K562 (cell line): ENCODE data around the gene MRPL52. TPM values are rescaled to one million over a fixed set of nuclear protein-coding genes. Genes with fewer than 3 reads are reported as not detected.

Experiments used
- ATAC-seq: fragments of 200-7000 bp; cut with Tn5 transposase; 3 replicates; pipeline ENCODE4 v1.9.1; 2020; ENCODE audit warnings: moderate library complexity
- BruUV-seq: library from RNA; stranded (reverse); fragments of 400-500 nt; replicated peaks from 2 replicates; lab custom pipeline; 2021; lab: Mats Ljungman, UMichigan
- CTCF ChIA-PET: fragments of 300-600 bp; formaldehyde crosslinking; extraction: SDS; loops from one replicate; lab custom pipeline; 2021; ENCODE audit warnings: low intra/inter-chr PET ratio; lab: Yijun Ruan, JAX
- POLR2A ChIA-PET: fragments of 300-600, 350-650 bp; sonication (Branson Sonifier 250); formaldehyde crosslinking; extraction: SDS; loops from one replicate; lab custom pipeline; 2021; ENCODE audit warnings: antibody characterized with exemption, inconsistent platforms; lab: Yijun Ruan, JAX
- DNase-seq, 4 experiments: peaks; one replicate each; pipeline versions ENCODE4 v3.0.0 to v3.0.0-alpha.2; 2011 to 2018; ENCODE audit warnings: low spot score in 3 of 4, mixed read lengths in 3 of 4; ENCODE audit errors: extremely low read depth in 1 of 4
- FAIRE-seq: peaks from 2 replicates; lab custom pipeline; 2011; peaks lifted over from hg19 to GRCh38; lab: Jason Lieb, UNC
- H2AFZ ChIP-seq: 2 replicates; pipeline ENCODE4 v1.6.0; 2011; ENCODE audit warnings: low read depth, low read length, control low read depth, inconsistent platforms
- H3K27ac ChIP-seq: fragments of 200-600 bp; 3 replicates; pipeline ENCODE4 v1.8.0; 2011; ENCODE audit warnings: low read depth, mild to moderate bottlenecking, control low read depth, inconsistent platforms, low read length, moderate library complexity, mixed read lengths; ENCODE audit errors: extremely low read depth
- H3K27me3 ChIP-seq, 2 experiments: fragments of 300-600 bp in 1 of 2; 2 replicates in 1 of 2; 3 replicates in 1 of 2; pipeline versions ENCODE4 v1.6.0 to v1.8.0; 2011; ENCODE audit warnings: inconsistent platforms in 2 of 2, low read length in 2 of 2, mild to moderate bottlenecking in 1 of 2, mixed read lengths in 1 of 2, moderate library complexity in 1 of 2; ENCODE audit not compliant: control insufficient read depth in 2 of 2, insufficient read depth in 2 of 2
- H3K36me3 ChIP-seq: fragments of 300-600 bp; 3 replicates; pipeline ENCODE4 v1.8.0; 2011; ENCODE audit warnings: mild to moderate bottlenecking, low read length, inconsistent platforms; ENCODE audit not compliant: control insufficient read depth, insufficient read depth
- H3K4me1 ChIP-seq, 2 experiments: fragments of 200-600 bp in 1 of 2; replicated peaks in 1 of 2; 2 replicates in 1 of 2; 3 replicates in 1 of 2; pipeline versions ENCODE4 v1.5.1 to v1.8.0; 2011; ENCODE audit warnings: inconsistent platforms in 2 of 2, low read length in 2 of 2, mild to moderate bottlenecking in 1 of 2, mixed read lengths in 1 of 2, moderate library complexity in 1 of 2; ENCODE audit not compliant: control insufficient read depth in 2 of 2, insufficient read depth in 2 of 2
- H3K4me2 ChIP-seq: 2 replicates; pipeline ENCODE4 v1.6.1; 2011; ENCODE audit warnings: low read length, control low read depth, inconsistent platforms, mixed read lengths; ENCODE audit not compliant: insufficient read depth
- H3K4me3 ChIP-seq: fragments of 200-600 bp; sonication (generic), shearing (Covaris generic); 2 replicates; pipeline ENCODE4 v1.5.1; 2016; ENCODE audit warnings: control low read depth, inconsistent platforms
- H3K79me2 ChIP-seq: fragments of 200-600 bp; 3 replicates; pipeline ENCODE4 v1.8.0; 2011; ENCODE audit warnings: low read length, inconsistent platforms; ENCODE audit not compliant: control insufficient read depth, insufficient read depth
- H3K9ac ChIP-seq, 2 experiments: 2 replicates each; pipeline versions ENCODE4 v1.6.0 to v1.6.1; 2011; ENCODE audit warnings: low read depth in 2 of 2, low read length in 2 of 2, control low read depth in 1 of 2, inconsistent platforms in 1 of 2, mild to moderate bottlenecking in 1 of 2, mixed read lengths in 1 of 2; ENCODE audit not compliant: insufficient read depth in 1 of 2
- H3K9me1 ChIP-seq: one replicate; pipeline ENCODE4 v1.6.0; 2011; ENCODE audit warnings: inconsistent platforms, mild to moderate bottlenecking, low read length, moderate library complexity; ENCODE audit not compliant: control insufficient read depth, insufficient read depth
- H3K9me3 ChIP-seq: replicated peaks from 2 replicates; pipeline ENCODE4 v1.5.1; 2011; ENCODE audit warnings: low read depth, low read length, inconsistent platforms; ENCODE audit not compliant: control insufficient read depth, insufficient read depth
- H4K20me1 ChIP-seq: replicated peaks from 2 replicates; pipeline ENCODE4 v1.6.1; 2011; ENCODE audit warnings: low read length, inconsistent platforms, mixed read lengths; ENCODE audit not compliant: control insufficient read depth, insufficient read depth
- CHAMP1 ChIP-seq: fragments of 450-650 bp; IDR thresholded peaks from 2 replicates; pipeline ENCODE4 v1.6.1; 2016; ENCODE audit warnings: mild to moderate bottlenecking
- ELF4 ChIP-seq: fragments of 450-650 bp; formaldehyde crosslinking; IDR thresholded peaks from 2 replicates; pipeline ENCODE4 v1.4.0; 2022; ENCODE audit warnings: missing genetic modification characterization
- HLTF ChIP-seq: fragments of 450-650 bp; IDR thresholded peaks from 2 replicates; pipeline ENCODE4 v1.6.1; 2016
- KDM5B ChIP-seq: fragments of 200-600 bp; sonication (generic); IDR thresholded peaks from 2 replicates; pipeline ENCODE4 v1.6.1; 2012; ENCODE audit warnings: low read depth, mild to moderate bottlenecking, moderate library complexity, low read length, control low read depth, inconsistent platforms; ENCODE audit not compliant: insufficient replicate concordance
- MED1 ChIP-seq: sonication (generic); formaldehyde crosslinking; IDR thresholded peaks from 2 replicates; pipeline ENCODE4 v1.8.1; 2023; ENCODE audit warnings: missing genetic modification reagents, borderline replicate concordance
- SAFB2 ChIP-seq: fragments of 200-400 bp; formaldehyde crosslinking; IDR thresholded peaks from 2 replicates; pipeline ENCODE4 v1.6.1; 2018; ENCODE audit warnings: borderline replicate concordance, low read length, low read depth, moderate library complexity; ENCODE audit not compliant: severe bottlenecking
- TBL1XR1 ChIP-seq, 2 experiments: IDR thresholded peaks; 2 replicates each; pipeline ENCODE4 v1.6.1; 2012; ENCODE audit warnings: improper control_type of control experiment in 2 of 2, low read length in 2 of 2, mild to moderate bottlenecking in 1 of 2
- ZC3H8 ChIP-seq: fragments of 450-650 bp; IDR thresholded peaks from 2 replicates; pipeline ENCODE4 v1.6.1; 2017
- ZNF24 ChIP-seq: fragments of 450-650 bp; IDR thresholded peaks from 2 replicates; pipeline ENCODE4 v1.6.1; 2016
- WGBS: fragments of 100-300 bp; shearing (Covaris generic); methylation state at CpG from one replicate; pipeline ENCODE4 v1.1.6; 2016; ENCODE audit warnings: low coverage, mixed read lengths; ENCODE audit not compliant: insufficient coverage; ENCODE audit errors: missing lambda C conversion rate; 5-methylcytosine and 5-hydroxymethylcytosine counted together
- in situ Hi-C: fragments of 300-500 bp; cut with MboI; formaldehyde crosslinking; loops from 4 replicates; pipeline ENCODE4 v1.15.0; 2018; ENCODE audit warnings: inconsistent platforms, mixed read lengths
- intact Hi-C: fragments of 100-400 bp; cut with micrococcal nuclease; formaldehyde crosslinking; loops from 2 replicates; pipeline ENCODE4 v1.14.2; 2022
- polyA plus RNA-seq, 8 experiments: library from polyadenylated mRNA; depleted of rRNA in 4 of 8; stranded (reverse) in 5 of 8; unstranded in 3 of 8; fragments of >200 nt; fragmentation: Nextera tagmentation in 2 of 8; fragmentation: Illumina TruSeq in 1 of 8; extraction: Ambion mirVana in 2 of 8; extraction: Trizol in 1 of 8; gene quantifications; 2 replicates each; pipeline versions ENCODE4 v1.2.1 to v1.2.3, GENCODE V29; 2011 to 2014; ENCODE audit warnings: inconsistent platforms in 1 of 8, missing spikeins in 1 of 8
- total RNA-seq, 7 experiments: library from RNA; depleted of rRNA in 6 of 7; stranded (reverse); fragments of >200 nt in 6 of 7; fragmentation: Illumina TruSeq in 2 of 7; extraction: Trizol in 2 of 7; gene quantifications; 2 replicates each; pipeline versions ENCODE4 v1.2.1 to v1.2.3, GENCODE V29; 2011 to 2021; ENCODE audit warnings: low replicate concordance in 1 of 7
- TF ChIP-seq, protein P1 (sequence below), 2 experiments: fragments of 450-650 bp in 1 of 2; sonication (generic) in 1 of 2; formaldehyde crosslinking in 1 of 2; IDR thresholded peaks in 1 of 2; conservative IDR thresholded peaks in 1 of 2; 2 replicates each; pipeline versions ENCODE4 v1.6.1 to v1.8.1; 2016 to 2023; ENCODE audit warnings: mild to moderate bottlenecking in 2 of 2, moderate library complexity in 2 of 2, inconsistent platforms in 1 of 2, missing genetic modification reagents in 1 of 2

Gene MRPL52
- total and polyA plus RNA-seq, 9 of the 15 experiments (the other 6 are each of a cell fraction or from before 2014, with no cell fraction given): 56.5 to 213 (median 168) TPM

GRCh38 chr14:22780941-22781300 is 48.8 kb upstream of the MRPL52 start (continued):
- no peak for TF ChIP-seq SAFB2
- no peak for TF ChIP-seq MED1 (CRISPR knock-in tag)
- no peak for TF ChIP-seq HLTF
- no peak for TF ChIP-seq CHAMP1
- TF ChIP-seq KDM5B: no peak
- TF ChIP-seq ZC3H8: no peak
- no peak for TF ChIP-seq ZNF24

GRCh38 chr14:22781301-22781991 is 48.2 kb upstream of the MRPL52 start:
- H3K4me2 ChIP-seq: no peak overlapping the region
- H3K27ac ChIP-seq: no peak overlapping the region
- no peaks in the 10 kb centered on the region for H3K9me1 ChIP-seq
- DNase-seq: no peak
- peak overlapping the region; percentile 68 for H2AFZ ChIP-seq
- no peak overlapping the region for H3K9ac ChIP-seq
- no peak overlapping the region for H3K4me3 ChIP-seq
- H3K36me3 ChIP-seq: no peaks in the 10 kb centered on the region
- CTCF ChIA-PET: no interaction called here
- BruUV-seq: no TSS peak
- no peak for TF ChIP-seq TBL1XR1 (IDR thresholded peaks at IDR 0.05; ENCODE audit: low read length in 2 of 2)
- TF ChIP-seq, protein P1, sequence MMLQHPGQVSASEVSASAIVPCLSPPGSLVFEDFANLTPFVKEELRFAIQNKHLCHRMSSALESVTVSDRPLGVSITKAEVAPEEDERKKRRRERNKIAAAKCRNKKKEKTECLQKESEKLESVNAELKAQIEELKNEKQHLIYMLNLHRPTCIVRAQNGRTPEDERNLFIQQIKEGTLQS (IDR thresholded peaks at IDR 0.05): peak; percentile 33; the same call in 1 of the 2 replicates
- TF ChIP-seq, protein P1 (CRISPR knock-in tag; conservative IDR thresholded peaks at IDR 0.05): no peak
- no peak for TF ChIP-seq ZC3H8
- no peak for TF ChIP-seq ELF4 (CRISPR knock-in tag)
- TF ChIP-seq, all 486 proteins: peak for 1
- Histone ChIP-seq H4K20me1 (no peaks in the 10 kb centered on the region), H3K9me3 (no peaks in the 10 kb centered on the region), H3K4me1 (peaks cover 0 to 8% of the 10 kb centered on the region in 2 experiments; a peak in 3 of 5 replicates), H3K27me3 (no peaks in the 10 kb centered on the region), H3K79me2 (no peaks in the 10 kb centered on the region)
- POLR2A ChIA-PET: interaction anchor here (0.5 to 4.4 kb wide), 7 partner anchors 8 to 95 kb away, joined by 3 to 17 read pairs (median 3); no protein-coding TSS in a partner anchor
- in situ Hi-C loops: no loop called here
- 29% methylated on average over 1 of the region's 1 CpG for WGBS
- ATAC-seq (no peak), FAIRE-seq (no peak)
- intact Hi-C loops: no loop called here
